Natural killer cell (primary cell): Measurements from ENCODE around the gene RASL11B. TPM values are rescaled to one million over a fixed set of nuclear protein-coding genes. Genes with fewer than 3 reads are reported as not detected.

ENCODE experiments used
- ATAC-seq, 3 donors: fragments of 150-1000 bp in 2 of 3; fragments of 200-7000 bp in 1 of 3; cut with Tn5 transposase; 1 replicate in 1 of 3; 2 replicates in 2 of 3; pipeline ENCODE4 v1.10.0; 2021; ENCODE audit warnings: mild to moderate bottlenecking in 2 of 3, moderate library complexity in 2 of 3
- DNase-seq, 2 donors: peaks; one replicate each; pipeline versions ENCODE4 v3.0.0 to v3.0.0-alpha.2; 2013 to 2021; ENCODE audit warnings: mixed read lengths in 1 of 2
- H3K27ac ChIP-seq: one replicate; pipeline ENCODE4 v1.5.1; 2013; ENCODE audit warnings: mild to moderate bottlenecking, low read length
- H3K27me3 ChIP-seq: one replicate; pipeline ENCODE4 v1.6.1; 2013; ENCODE audit warnings: low read length; ENCODE audit not compliant: control insufficient read depth, insufficient read depth
- H3K36me3 ChIP-seq: one replicate; pipeline ENCODE4 v1.6.1; 2013; ENCODE audit warnings: low read length; ENCODE audit not compliant: control insufficient read depth, insufficient read depth
- H3K4me1 ChIP-seq: one replicate; pipeline ENCODE4 v1.6.1; 2013; ENCODE audit warnings: low read length; ENCODE audit not compliant: control insufficient read depth, insufficient read depth
- H3K4me3 ChIP-seq: one replicate; pipeline ENCODE4 v1.5.1; 2013; ENCODE audit warnings: low read length
- H3K9me3 ChIP-seq: one replicate; pipeline ENCODE4 v1.6.1; 2013; ENCODE audit warnings: low read length; ENCODE audit not compliant: control insufficient read depth, insufficient read depth
- H3K27ac Mint-ChIP-seq, 2 donors: one replicate each; pipeline ENCODE4 v1.8.0; 2022; ENCODE audit warnings: mild to moderate bottlenecking in 2 of 2, mixed read lengths in 2 of 2, moderate library complexity in 1 of 2
- H3K27me3 Mint-ChIP-seq, 2 donors: one replicate each; pipeline ENCODE4 v1.8.0; 2022; ENCODE audit warnings: low read depth in 2 of 2, mixed read lengths in 2 of 2
- H3K36me3 Mint-ChIP-seq: one replicate; pipeline ENCODE4 v1.8.0; 2022; ENCODE audit warnings: mixed read lengths
- H3K4me1 Mint-ChIP-seq, 2 donors: one replicate each; pipeline ENCODE4 v1.8.0; 2022; ENCODE audit warnings: mixed read lengths in 2 of 2
- H3K4me3 Mint-ChIP-seq: one replicate; pipeline ENCODE4 v1.8.0; 2022; ENCODE audit warnings: mild to moderate bottlenecking, moderate library complexity, mixed read lengths
- H3K9me3 Mint-ChIP-seq, 2 donors: one replicate each; pipeline ENCODE4 v1.8.0; 2022; ENCODE audit warnings: mixed read lengths in 2 of 2
- CTCF ChIP-seq: fragments of 200-600 bp; IDR thresholded peaks from one replicate; pipeline ENCODE4 v1.8.0; 2022; ENCODE audit warnings: antibody characterized with exemption
- WGBS: methylation state at CpG from one replicate; pipeline ENCODE4 v1.1.7; 2013; ENCODE audit warnings: missing lambda C conversion rate; ENCODE audit not compliant: insufficient coverage; 5-methylcytosine and 5-hydroxymethylcytosine counted together
- intact Hi-C: fragments of 100-400 bp; cut with micrococcal nuclease; formaldehyde crosslinking; loops from one replicate; pipeline ENCODE4 v1.14.2; 2022
- total RNA-seq, 4 donors: library from RNA; stranded (reverse); fragments of 120-200 nt in 1 of 4; gene quantifications; one replicate each; pipeline versions ENCODE4 v1.2.3 to v1.2.4, GENCODE V29; 2013 to 2022

The RASL11B gene
- total RNA-seq, 3 donors from 2014 or later (not counting 1 experiment from before 2014, with no cell fraction given) = not detected

- H3K27me3 ChIP-seq = no peaks in the 10 kb centered on the region
- 96% methylated on average over 3 of the region's 3 CpGs for WGBS
- H3K4me3 ChIP-seq = no peak overlapping the region
- peaks cover 5 to 7% of the 10 kb centered on the region in 2 donors for H3K4me1 Mint-ChIP-seq
- no peak for ATAC-seq
- H3K4me3 Mint-ChIP-seq = no peak overlapping the region
- no peaks in the 10 kb centered on the region for H3K36me3 Mint-ChIP-seq
- intact Hi-C loops = no loop called here
- H3K27ac Mint-ChIP-seq = no peak overlapping the region
- H3K27ac ChIP-seq = no peak overlapping the region
- DNase-seq = no peak
- H3K36me3 ChIP-seq = no peaks in the 10 kb centered on the region
- TF ChIP-seq CTCF = no peak
- H3K9me3 ChIP-seq = no peaks in the 10 kb centered on the region
- H3K9me3 Mint-ChIP-seq = no peaks in the 10 kb centered on the region
- H3K4me1 ChIP-seq = no peaks in the 10 kb centered on the region
- peaks cover under 1 to 10% of the 10 kb centered on the region in 2 donors for H3K27me3 Mint-ChIP-seq
Observed at GRCh38 chr4:52892880-52893279, 30.8 kb downstream of the RASL11B start.

GRCh38 chr4:52894443-52894842 is 32.3 kb downstream of the RASL11B start:
- intact Hi-C loops = no loop called here
- H3K27ac Mint-ChIP-seq = no peak overlapping the region
- no peaks in the 10 kb centered on the region for H3K9me3 ChIP-seq
- H3K36me3 Mint-ChIP-seq = no peaks in the 10 kb centered on the region
- ATAC-seq (peak in 1 of 3 donors; percentile 54), DNase-seq (peak in 1 of 2 donors; percentile 15)
- WGBS = 60% methylated on average over 1 of the region's 1 CpG
- no peak for TF ChIP-seq CTCF
- peaks cover 7 to 23% of the 10 kb centered on the region in 2 donors for H3K27me3 Mint-ChIP-seq
- no peak overlapping the region for H3K4me3 ChIP-seq
- no peaks in the 10 kb centered on the region for H3K27me3 ChIP-seq
- H3K36me3 ChIP-seq = no peaks in the 10 kb centered on the region
- no peak overlapping the region for H3K27ac ChIP-seq
- no peak overlapping the region for H3K4me3 Mint-ChIP-seq
- H3K4me1 Mint-ChIP-seq = peaks cover 5 to 7% of the 10 kb centered on the region in 2 donors
- H3K9me3 Mint-ChIP-seq = peaks cover 0 to 3% of the 10 kb centered on the region in 2 donors
- no peaks in the 10 kb centered on the region for H3K4me1 ChIP-seq

- DNase-seq (no peak), ATAC-seq (no peak)
- 96% methylated on average over 4 of the region's 4 CpGs for WGBS
- intact Hi-C loops = no loop called here
- peaks cover 7% of the 10 kb centered on the region for H3K9me3 ChIP-seq
- TF ChIP-seq CTCF = no peak
- H3K27ac ChIP-seq = no peak overlapping the region
- no peak overlapping the region for H3K4me3 ChIP-seq
- H3K4me1 Mint-ChIP-seq = no peaks in the 10 kb centered on the region
- no peaks in the 10 kb centered on the region for H3K4me1 ChIP-seq
- no peaks in the 10 kb centered on the region for H3K27me3 ChIP-seq
- peaks cover 0 to 3% of the 10 kb centered on the region in 2 donors for H3K9me3 Mint-ChIP-seq
- no peak overlapping the region for H3K4me3 Mint-ChIP-seq
- H3K27me3 Mint-ChIP-seq = peaks cover 3 to 9% of the 10 kb centered on the region in 2 donors
- H3K36me3 ChIP-seq = no peaks in the 10 kb centered on the region
- peaks cover 7% of the 10 kb centered on the region for H3K36me3 Mint-ChIP-seq
- no peak overlapping the region for H3K27ac Mint-ChIP-seq
Observed at GRCh38 chr4:52903273-52903672, 41.2 kb downstream of the RASL11B start.

- peaks cover 7% of the 10 kb centered on the region for H3K36me3 Mint-ChIP-seq
- H3K4me3 Mint-ChIP-seq = no peak overlapping the region
- no peak overlapping the region for H3K27ac Mint-ChIP-seq
Observed at GRCh38 chr4:52904421-52904820, 42.3 kb downstream of the RASL11B start.

More at GRCh38 chr4:52904421-52904820, 42.3 kb downstream of the RASL11B start:
- no peak for ATAC-seq
- 94% methylated on average over 4 of the region's 4 CpGs for WGBS
- Histone ChIP-seq H3K9me3 (peaks cover 7% of the 10 kb centered on the region), H3K4me3 (no peak overlapping the region), H3K36me3 (no peaks in the 10 kb centered on the region), H3K4me1 (no peaks in the 10 kb centered on the region), H3K27ac (no peak overlapping the region), H3K27me3 (no peaks in the 10 kb centered on the region)
- intact Hi-C loops = no loop called here
- no peaks in the 10 kb centered on the region for H3K9me3 Mint-ChIP-seq
- H3K4me1 Mint-ChIP-seq = no peaks in the 10 kb centered on the region
- no peaks in the 10 kb centered on the region for H3K27me3 Mint-ChIP-seq
- TF ChIP-seq CTCF = no peak
- no peak for DNase-seq
